Gastrocnemius medialis (tissue), 4 donors: Measurements from ENCODE around the gene OSBPL10. TPM values are rescaled to one million over a fixed set of nuclear protein-coding genes. Genes with fewer than 3 reads are reported as not detected.

Source experiments
- ATAC-seq, 2 donors: fragments of 150-250 bp; one replicate each; pipeline ENCODE4 v1.9.1; 2016
- DNase-seq, 2 donors: peaks; one replicate each; pipeline ENCODE4 v3.0.0-alpha.2; 2019
- H3K27ac ChIP-seq, 4 donors: fragments of 200-600 bp; sonication (generic); 1 replicate in 1 of 4; 2 replicates in 3 of 4; pipeline ENCODE4 v1.5.1; 2016 to 2018; ENCODE audit warnings: mild to moderate bottlenecking in 2 of 4, moderate library complexity in 1 of 4
- H3K27me3 ChIP-seq, 3 donors: fragments of 200-600 bp; sonication (generic) in 2 of 3; 1 replicate in 1 of 3; 2 replicates in 2 of 3; pipeline versions ENCODE4 v1.5.1 to v1.6.0; 2016 to 2019; ENCODE audit warnings: mild to moderate bottlenecking in 1 of 3, moderate library complexity in 1 of 3
- H3K36me3 ChIP-seq, 2 donors: fragments of 200-600 bp; sonication (generic) in 1 of 2; one replicate each; pipeline ENCODE4 v1.5.1; 2017 to 2018
- H3K4me1 ChIP-seq, 2 donors: fragments of 200-600 bp; sonication (generic) in 1 of 2; one replicate each; pipeline ENCODE4 v1.5.1; 2016 to 2017; ENCODE audit warnings: mild to moderate bottlenecking in 2 of 2
- H3K4me3 ChIP-seq, 4 donors: fragments of 200-600 bp; sonication (generic) in 3 of 4; 1 replicate in 1 of 4; 2 replicates in 3 of 4; pipeline ENCODE4 v1.5.1; 2016 to 2019; ENCODE audit warnings: mild to moderate bottlenecking in 2 of 4
- H3K9me3 ChIP-seq, 3 donors: fragments of 200-600 bp; sonication (generic) in 2 of 3; 1 replicate in 1 of 3; 2 replicates in 2 of 3; pipeline ENCODE4 v1.5.1; 2016 to 2019
- POLR2A ChIP-seq, 2 donors: fragments of 450-650 bp; IDR thresholded peaks; one replicate each; pipeline ENCODE4 v1.6.1; 2017; ENCODE audit warnings: antibody characterized with exemption in 2 of 2, mild to moderate bottlenecking in 2 of 2, moderate library complexity in 2 of 2
- in situ Hi-C, 4 donors: fragments of 200-750 bp; cut with MboI; loops; one replicate each; pipeline versions ENCODE4 v1.15.0 to v1.8.0; 2017; ENCODE audit warnings: low sequenced_read_pairs in 4 of 4
- intact Hi-C: fragments of 100-400 bp; cut with DNase I; formaldehyde crosslinking; loops from one replicate; pipeline ENCODE4 v1.15.1; 2023; ENCODE audit warnings: low total_unique reads
- total RNA-seq, 4 donors: library from RNA; depleted of rRNA; stranded (reverse); fragments of >200 nt; gene quantifications; one replicate each; pipeline versions ENCODE4 v1.1.0 to v1.2.3, GENCODE V29; 2016
- TF ChIP-seq, protein P1 (sequence below), 5 experiments: fragments of 450-650 bp in 3 of 5; fragments of 200-600 bp in 2 of 5; sonication (generic) in 2 of 5; IDR thresholded peaks in 4 of 5; conservative IDR thresholded peaks in 1 of 5; 1 replicate in 4 of 5; 2 replicates in 1 of 5; pipeline ENCODE4 v1.5.1; 2016 to 2019; ENCODE audit warnings: antibody characterized with exemption in 5 of 5, mild to moderate bottlenecking in 3 of 5, moderate library complexity in 3 of 5

Gene OSBPL10
- total RNA-seq, 4 donors from 2014 or later, result 1.4 to 7.0 (median 3.8) TPM

DNA sequence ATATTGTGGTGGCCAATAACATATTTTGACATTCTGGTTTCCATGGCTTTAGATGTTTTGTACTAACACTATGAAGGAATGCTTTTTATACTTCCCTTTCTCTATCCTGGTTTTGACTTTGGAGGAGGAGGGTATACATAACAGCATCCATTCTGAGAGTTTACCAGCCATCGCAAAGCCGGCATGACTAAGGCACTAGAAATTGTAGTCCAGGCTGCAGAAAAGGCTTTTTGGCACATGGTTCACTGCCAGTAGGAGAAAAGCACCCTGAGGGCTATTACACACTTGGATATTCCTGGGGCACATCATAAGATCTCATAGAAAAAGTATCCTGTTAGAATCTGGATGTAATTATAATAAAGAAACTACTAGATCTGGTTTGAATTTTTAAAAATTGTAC, 346.6 kb downstream of the OSBPL10 start:
- Histone ChIP-seq H3K9me3 (no peaks in the 10 kb centered on the region), H3K36me3 (peaks cover 5 to 19% of the 10 kb centered on the region in 2 donors), H3K4me1 (peaks cover 5 to 26% of the 10 kb centered on the region in 2 donors), H3K27me3 (no peaks in the 10 kb centered on the region), H3K27ac (peak overlapping the region in 1 of 4 donors; percentile 11), H3K4me3 (no peak overlapping the region)
- intact Hi-C loops, result no loop called here
- DNase-seq, result no peak
- ATAC-seq, result no peak
- in situ Hi-C loops, result no loop called here
- no peak for TF ChIP-seq POLR2A (IDR thresholded peaks at IDR 0.05)
- TF ChIP-seq, protein P1, sequence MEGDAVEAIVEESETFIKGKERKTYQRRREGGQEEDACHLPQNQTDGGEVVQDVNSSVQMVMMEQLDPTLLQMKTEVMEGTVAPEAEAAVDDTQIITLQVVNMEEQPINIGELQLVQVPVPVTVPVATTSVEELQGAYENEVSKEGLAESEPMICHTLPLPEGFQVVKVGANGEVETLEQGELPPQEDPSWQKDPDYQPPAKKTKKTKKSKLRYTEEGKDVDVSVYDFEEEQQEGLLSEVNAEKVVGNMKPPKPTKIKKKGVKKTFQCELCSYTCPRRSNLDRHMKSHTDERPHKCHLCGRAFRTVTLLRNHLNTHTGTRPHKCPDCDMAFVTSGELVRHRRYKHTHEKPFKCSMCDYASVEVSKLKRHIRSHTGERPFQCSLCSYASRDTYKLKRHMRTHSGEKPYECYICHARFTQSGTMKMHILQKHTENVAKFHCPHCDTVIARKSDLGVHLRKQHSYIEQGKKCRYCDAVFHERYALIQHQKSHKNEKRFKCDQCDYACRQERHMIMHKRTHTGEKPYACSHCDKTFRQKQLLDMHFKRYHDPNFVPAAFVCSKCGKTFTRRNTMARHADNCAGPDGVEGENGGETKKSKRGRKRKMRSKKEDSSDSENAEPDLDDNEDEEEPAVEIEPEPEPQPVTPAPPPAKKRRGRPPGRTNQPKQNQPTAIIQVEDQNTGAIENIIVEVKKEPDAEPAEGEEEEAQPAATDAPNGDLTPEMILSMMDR (IDR thresholded peaks at IDR 0.05 in 4 of 5, conservative IDR thresholded peaks at IDR 0.05 in 1 of 5), result no peak

DNA sequence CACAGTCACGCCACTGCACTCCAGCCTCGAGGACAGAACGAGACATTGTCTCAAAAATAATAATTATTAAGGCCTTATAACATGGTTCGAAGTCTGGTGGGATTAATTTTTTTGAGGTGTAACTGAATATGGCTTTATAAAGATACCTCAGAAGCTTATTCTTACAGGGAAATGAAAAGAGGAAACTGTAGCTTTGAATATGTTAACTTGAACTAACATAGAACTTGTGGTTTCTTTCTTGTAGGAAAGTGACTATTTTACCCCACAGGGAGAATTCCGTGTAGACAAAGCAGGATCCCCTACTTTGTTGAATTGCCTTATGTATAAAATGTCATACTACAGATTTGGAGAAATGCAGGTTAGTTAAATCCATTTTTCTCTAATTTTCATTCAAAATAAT, 352.0 kb downstream of the OSBPL10 start:
- H3K4me1 ChIP-seq, result peaks cover 0 to 2% of the 10 kb centered on the region in 2 donors
- intact Hi-C loops, result no loop called here
- DNase-seq (no peak), ATAC-seq (no peak)
- no peaks in the 10 kb centered on the region for H3K27me3 ChIP-seq
- no peak overlapping the region for H3K4me3 ChIP-seq
- H3K36me3 ChIP-seq, result peaks cover 5 to 56% of the 10 kb centered on the region in 2 donors
- no peaks in the 10 kb centered on the region for H3K9me3 ChIP-seq
- in situ Hi-C loops, result no loop called here
- no peak for TF ChIP-seq POLR2A (IDR thresholded peaks at IDR 0.05)
- TF ChIP-seq, protein P1 (IDR thresholded peaks at IDR 0.05 in 4 of 5, conservative IDR thresholded peaks at IDR 0.05 in 1 of 5), result no peak
- no peak overlapping the region for H3K27ac ChIP-seq

DNA sequence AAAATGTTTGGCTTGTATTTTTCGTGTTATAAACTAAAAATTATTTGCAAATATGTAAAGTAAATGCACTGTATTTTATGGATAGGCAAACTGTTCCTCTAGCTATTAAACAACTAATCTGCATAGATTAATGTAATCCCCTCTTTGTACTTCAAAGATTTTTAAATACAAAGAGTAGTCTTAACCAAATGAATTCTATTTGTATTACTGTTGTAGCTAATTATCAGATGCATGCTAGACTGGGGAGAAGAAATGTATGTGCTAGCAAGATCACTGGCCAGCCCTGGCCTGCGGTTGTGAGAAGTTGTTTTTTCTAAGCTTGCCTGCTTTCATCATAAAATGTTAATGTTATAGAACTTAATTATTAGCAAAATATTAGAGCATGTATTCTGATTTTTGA, 355.7 kb downstream of the OSBPL10 start:
- intact Hi-C loops, result no loop called here
- Histone ChIP-seq H3K4me1 (no peaks in the 10 kb centered on the region), H3K27ac (no peak overlapping the region), H3K9me3 (no peaks in the 10 kb centered on the region), H3K4me3 (no peak overlapping the region), H3K27me3 (no peaks in the 10 kb centered on the region), H3K36me3 (peaks cover 0 to 58% of the 10 kb centered on the region in 2 donors)
- TF ChIP-seq POLR2A (IDR thresholded peaks at IDR 0.05), result no peak
- TF ChIP-seq, protein P1 (IDR thresholded peaks at IDR 0.05 in 4 of 5, conservative IDR thresholded peaks at IDR 0.05 in 1 of 5), result no peak
- ATAC-seq (no peak), DNase-seq (no peak)
- in situ Hi-C loops, result no loop called here

DNA sequence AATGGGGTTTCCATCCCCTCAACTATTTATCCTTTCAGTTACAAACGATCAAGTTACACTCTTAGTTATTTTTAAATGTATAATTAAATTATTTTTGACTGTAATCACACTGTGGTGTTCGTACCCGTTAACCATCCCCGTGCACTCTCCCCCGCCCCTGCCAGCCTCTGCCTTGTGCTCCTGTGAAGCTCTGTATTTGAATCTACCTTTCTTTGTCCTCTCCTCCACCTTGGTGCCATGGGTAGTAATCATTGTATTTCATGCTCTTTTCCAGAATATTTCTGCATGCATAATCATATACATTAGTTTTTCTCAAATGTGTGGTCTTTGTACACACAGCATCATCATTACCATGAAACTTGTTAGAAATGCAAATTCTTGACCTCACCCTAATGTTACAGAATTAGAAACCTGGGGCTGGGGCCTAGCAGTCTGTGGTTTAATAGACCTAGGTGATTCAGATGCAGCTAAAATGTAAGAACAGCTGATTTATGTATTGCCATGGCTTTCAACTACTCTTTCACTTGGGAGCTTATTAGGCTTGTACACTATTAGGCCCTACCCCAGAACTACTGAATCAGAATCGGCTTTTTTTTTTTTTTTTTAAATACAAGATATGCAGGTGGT, 356.9 kb downstream of the OSBPL10 start:
- intact Hi-C loops (no loop called here), in situ Hi-C loops (no loop called here)
- DNase-seq, result no peak
- no peaks in the 10 kb centered on the region for H3K9me3 ChIP-seq
- no peak for ATAC-seq
- no peak for TF ChIP-seq POLR2A (IDR thresholded peaks at IDR 0.05)
- TF ChIP-seq, protein P1 (IDR thresholded peaks at IDR 0.05 in 4 of 5, conservative IDR thresholded peaks at IDR 0.05 in 1 of 5), result no peak
- H3K27me3 ChIP-seq, result no peaks in the 10 kb centered on the region
- no peak overlapping the region for H3K4me3 ChIP-seq
- peaks cover 0 to 54% of the 10 kb centered on the region in 2 donors for H3K36me3 ChIP-seq
- no peak overlapping the region for H3K27ac ChIP-seq
- no peaks in the 10 kb centered on the region for H3K4me1 ChIP-seq
